ENCODE measurements around the gene NPIPB4.
"Not testable (repeated sequence)": the region's sequence is repeated elsewhere in the genome, so short reads cannot be mapped to it uniquely, and the experiment has no call there.

The NPIPB4 gene

DNA sequence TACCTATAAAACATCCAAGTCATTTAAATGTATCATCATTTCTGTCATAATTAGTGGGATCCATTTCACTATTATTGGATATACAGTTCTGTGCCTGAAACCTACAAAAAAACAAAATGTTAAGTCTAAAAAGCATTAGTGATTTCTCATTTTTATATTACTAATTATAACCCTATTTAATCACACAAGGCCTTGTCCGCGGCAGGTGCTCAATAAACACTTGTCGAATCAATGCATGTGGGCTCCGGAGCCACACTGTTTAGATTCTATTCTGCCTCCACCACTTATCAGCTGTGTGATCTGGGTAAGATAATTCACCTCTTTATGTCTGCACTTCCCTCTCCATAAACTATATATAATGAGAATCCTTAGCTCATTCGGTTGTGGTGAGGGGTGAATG lies at the start of gene NPIPB4:
NPIPB4 (minus strand) TSS at position 101 of the 400 bp plus-strand sequence. CDS start 378 bp downstream, outside the sequence.
- DNase-seq = not testable (repeated sequence)

- DNase-seq = not testable (repeated sequence)
Measured at GRCh38 chr16:21898998-21899397, 41.4 kb upstream of the NPIPB4 start.

DNA sequence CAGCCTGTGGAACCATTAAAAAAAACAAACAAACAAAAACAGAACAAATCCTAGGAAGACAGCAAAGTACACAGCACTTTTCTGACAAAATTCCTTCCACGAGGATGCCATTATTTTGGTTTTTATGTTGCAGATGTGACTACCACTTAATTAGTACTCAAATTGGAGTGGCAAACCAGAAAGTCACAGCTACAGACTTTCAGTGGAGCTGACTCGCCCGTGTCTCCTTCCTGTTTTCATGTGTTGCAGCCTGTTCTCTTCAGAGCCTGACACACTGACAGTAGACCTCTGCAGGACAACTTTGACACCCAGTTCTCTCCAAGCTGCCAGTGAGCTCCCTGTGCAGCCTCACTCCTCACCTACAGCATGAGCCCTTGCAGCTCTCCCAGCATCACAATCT lies 24.4 kb upstream of the NPIPB4 start:
- DNase-seq = peak; percentile 32

- DNase-seq = not testable (repeated sequence)
Measured at GRCh38 chr16:21837186-21837585, 20.4 kb downstream of the NPIPB4 start.

DNA sequence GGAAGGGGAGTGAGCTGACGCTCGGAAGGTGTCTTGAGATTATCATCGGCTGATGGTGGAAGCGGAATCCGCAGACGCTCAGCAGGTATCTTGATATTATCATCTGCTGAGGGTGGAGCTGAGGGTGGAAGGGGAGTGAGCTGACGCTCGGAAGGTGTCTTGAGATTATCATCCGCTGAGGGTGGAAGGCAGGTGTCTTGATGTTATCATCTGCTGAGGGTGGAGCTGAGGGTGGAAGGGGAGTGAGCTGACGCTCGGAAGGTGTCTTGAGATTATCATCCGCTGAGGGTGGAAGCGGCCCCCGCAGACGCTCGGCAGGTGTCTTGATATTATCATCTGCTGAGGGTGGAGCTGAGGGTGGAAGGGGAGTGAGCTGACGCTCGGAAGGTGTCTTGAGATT lies 21.2 kb downstream of the NPIPB4 start:
- DNase-seq = peak; percentile 56

DNA sequence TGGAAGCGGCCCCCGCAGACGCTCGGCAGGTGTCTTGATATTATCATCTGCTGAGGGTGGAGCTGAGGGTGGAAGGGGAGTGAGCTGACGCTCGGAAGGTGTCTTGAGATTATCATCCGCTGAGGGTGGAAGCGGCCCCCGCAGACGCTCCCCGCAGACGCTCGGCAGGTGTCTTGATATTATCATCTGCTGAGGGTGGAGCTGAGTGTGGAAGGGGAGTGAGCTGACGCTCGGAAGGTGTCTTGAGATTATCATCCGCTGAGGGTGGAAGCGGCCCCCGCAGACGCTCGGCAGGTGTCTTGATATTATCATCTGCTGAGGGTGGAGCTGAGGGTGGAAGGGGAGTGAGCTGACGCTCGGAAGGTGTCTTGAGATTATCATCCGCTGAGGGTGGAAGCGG lies 21.8 kb downstream of the NPIPB4 start:
- peak; percentile 49 for DNase-seq

GRCh38 chr16:21834211-21834610 lies 23.3 kb downstream of the NPIPB4 start:
- DNase-seq = not testable (repeated sequence)

DNA sequence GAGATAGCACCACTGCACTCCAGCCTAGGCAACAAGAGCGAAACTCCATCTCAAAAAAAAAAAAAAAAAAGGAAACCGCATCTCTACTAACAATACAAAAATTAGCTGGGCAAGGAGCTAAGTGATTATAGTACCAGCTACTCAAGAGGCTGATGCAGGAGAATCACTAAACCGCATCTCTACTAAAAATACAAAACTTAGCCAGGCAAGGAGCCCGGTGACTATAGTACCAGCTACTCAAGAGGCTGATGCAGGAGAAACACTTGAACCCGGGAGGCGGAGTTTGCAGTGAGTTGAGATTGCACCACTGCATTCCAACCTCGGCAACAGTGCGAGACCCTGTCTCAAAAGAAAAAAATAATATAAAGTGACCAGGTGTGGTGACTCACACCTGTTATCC lies 27.6 kb downstream of the NPIPB4 start:
- not testable (repeated sequence) for DNase-seq

DNA sequence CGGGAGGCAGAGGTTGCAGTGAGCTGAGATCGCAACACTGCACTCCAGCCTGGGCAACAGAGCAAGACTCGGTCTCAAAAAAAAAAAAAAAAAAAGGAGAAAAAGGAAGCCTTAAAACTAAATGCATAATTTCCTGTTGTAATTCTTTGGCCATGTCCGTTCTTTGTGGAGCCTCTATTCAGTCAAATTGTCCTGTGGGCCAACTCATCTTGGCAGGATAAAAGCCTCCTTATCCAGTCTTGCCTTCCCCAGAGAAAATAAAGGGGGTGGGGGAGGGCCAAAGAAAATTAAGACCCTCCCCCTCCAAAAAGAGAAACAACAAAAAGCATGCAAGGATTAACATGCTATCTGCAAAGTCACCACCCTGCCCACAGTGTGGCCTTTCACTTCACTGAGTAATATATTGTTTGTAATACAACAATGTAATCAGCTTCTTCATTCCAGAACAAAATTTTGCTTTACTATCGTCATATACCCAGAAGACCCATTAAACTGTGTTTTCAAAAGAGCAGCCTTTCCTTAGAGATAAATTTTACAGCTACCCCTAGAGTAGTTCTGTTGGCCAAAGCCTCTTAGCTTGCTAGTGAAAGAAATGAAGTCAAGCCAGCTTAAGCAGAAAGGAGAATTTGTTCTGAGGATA lies 31.4 kb downstream of the NPIPB4 start:
- DNase-seq = not testable (repeated sequence)

GRCh38 chr16:21825526-21825925 lies 32.0 kb downstream of the NPIPB4 start:
- DNase-seq = not testable (repeated sequence)

GRCh38 chr16:21823258-21823657 lies 34.3 kb downstream of the NPIPB4 start:
- DNase-seq = not testable (repeated sequence)

GRCh38 chr16:21820908-21821465 lies 36.6 kb downstream of the NPIPB4 start:
- DNase-seq = not testable (repeated sequence)

DNA sequence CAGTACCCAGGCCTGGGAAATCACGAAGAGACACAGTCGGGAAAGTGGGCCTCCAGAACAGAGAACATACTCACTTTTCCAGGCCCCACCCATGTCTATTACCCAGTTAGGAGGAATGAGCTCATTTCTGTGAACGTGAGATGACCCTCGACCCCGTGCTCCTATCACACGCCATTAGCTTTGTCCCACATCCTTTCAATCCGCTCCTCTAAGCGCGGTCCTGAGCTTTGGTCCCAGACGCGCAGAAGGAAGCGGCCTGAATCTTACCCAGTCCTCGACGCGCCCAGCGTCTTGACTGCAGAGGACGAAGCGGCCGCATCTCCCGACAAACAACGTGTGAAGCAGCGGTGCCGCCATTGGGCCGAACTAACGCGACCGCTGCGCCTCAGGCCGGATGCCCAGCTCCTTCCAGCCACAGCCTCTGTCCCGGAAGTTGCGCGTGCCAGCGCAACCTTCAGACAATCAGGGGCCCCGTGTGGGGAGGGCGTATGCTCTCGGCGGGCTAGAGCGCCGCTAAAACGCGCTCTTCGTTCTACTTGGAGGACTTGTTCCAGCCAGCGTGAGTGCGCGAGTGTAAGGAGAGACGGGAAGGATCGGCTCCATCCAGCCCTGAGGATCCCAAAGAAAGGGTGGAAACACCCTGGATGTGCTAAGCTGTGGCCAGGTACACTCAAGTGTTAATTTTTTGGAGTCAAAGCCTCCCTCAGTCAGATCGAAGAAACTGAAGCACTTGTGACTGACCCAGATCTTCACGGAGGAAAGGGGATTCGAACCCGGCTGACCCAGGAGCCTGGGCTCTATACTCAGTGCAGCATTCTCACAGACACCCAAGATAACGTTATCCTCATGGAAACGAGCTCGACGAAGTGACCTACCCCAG lies 37.3 kb downstream of the NPIPB4 start:
- peak; percentile 77 for DNase-seq

DNA sequence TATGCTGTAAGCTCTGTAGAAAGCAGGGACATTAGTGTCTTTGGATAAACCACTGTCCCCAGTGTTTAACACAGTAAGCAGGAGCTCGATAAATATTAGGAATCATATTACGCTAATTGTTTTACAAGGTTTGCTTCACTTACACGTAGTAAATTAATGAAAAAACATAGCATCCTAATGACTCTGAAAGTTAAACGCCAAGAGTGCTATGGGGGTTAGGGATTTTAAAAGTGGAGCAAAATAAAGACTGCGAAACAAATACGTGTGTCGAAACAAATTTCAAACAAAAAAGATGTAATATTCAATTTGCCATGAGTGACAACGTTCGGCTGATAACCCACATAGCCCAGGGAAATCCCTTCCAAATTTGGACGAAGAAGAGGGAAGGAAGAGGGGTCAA lies 37.9 kb downstream of the NPIPB4 start:
- not testable (repeated sequence) for DNase-seq

DNA sequence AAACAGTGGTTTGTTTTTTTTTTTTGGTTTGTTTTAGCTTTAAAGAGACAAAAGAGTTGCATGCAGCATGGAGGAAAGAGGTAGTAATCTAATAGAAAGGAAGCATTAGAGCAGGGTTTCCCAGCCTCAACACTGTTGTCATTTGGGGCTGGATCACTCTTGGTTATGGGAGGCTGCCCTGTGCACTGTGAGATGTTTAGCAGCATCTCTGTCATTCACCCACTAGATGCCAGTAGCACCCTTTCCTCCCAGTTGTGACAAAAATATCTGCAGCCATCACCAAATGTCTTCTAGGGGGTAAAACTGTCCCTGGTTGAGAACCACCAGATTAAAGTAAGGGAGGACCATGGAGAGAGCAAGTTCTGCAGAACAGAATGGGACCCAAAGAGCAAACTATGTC lies 40.5 kb downstream of the NPIPB4 start:
- DNase-seq = not testable (repeated sequence)

DNA sequence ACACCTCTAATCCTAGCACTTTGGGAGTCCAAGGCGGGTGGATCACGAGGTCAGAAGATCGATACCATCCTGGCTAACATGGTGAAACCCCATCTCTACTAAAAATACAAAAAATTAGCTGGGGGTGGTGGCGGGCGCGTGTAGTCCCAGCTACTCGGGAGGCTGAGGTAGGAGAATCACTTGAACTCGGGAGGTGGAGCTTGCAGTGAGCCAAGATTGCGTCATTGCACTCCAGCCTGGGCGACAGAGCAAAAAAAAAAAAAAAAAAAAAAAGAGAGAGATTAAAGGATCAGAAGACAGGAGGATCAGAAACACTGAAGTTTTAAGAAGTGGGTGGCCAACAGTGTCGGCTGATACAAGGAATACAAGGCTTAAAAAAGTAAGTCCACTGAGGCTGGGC lies 41.9 kb downstream of the NPIPB4 start:
- not testable (repeated sequence) for DNase-seq

GRCh38 chr16:21802375-21802663 lies 55.2 kb downstream of the NPIPB4 start:
- DNase-seq = not testable (repeated sequence)

- peak; percentile 3 for DNase-seq
Measured at GRCh38 chr16:21801538-21802374, 55.8 kb downstream of the NPIPB4 start.

GRCh38 chr16:21798601-21799000 lies 59.0 kb downstream of the NPIPB4 start:
- not testable (repeated sequence) for DNase-seq

- DNase-seq = peak; percentile 6
Measured at GRCh38 chr16:21793310-21793709, 64.2 kb downstream of the NPIPB4 start.

DNA sequence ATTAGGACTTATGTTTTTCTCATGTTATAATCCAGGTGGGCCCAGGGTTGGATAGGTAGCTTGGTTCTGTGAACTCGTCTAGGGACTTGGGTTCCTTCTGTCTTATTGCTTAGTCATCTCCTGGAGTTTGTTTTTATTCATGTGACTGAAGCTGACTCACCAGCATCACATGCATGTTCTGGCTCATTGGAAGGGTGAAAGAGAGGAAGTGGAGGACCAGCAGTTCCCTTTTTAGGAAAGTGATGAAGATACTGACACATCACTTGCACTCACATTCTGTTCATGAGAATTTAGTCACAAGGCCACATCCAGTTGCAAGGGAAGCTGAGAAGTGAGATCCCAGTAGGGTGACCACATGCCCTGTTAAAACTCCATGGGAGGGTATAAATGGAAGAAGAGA lies 67.0 kb downstream of the NPIPB4 start:
- DNase-seq = not testable (repeated sequence)

All from CD4-positive, alpha-beta T cell treated with Interferon gamma for 1 hour (primary cell).